Lower leg skin (tissue), 4 donors: ENCODE results near the gene KCNH5. TPM values are rescaled to one million over a fixed set of nuclear protein-coding genes. Genes with fewer than 3 reads are reported as not detected.

ENCODE experiments used
- DNase-seq, 2 donors: peaks; one replicate each; pipeline ENCODE4 v3.0.0-alpha.2; 2019; ENCODE audit warnings: low spot score in 2 of 2
- H3K4me3 ChIP-seq: fragments of 200-600 bp; sonication (generic); 2 replicates; pipeline ENCODE4 v1.5.1; 2017; ENCODE audit warnings: mild to moderate bottlenecking, low read depth; ENCODE audit not compliant: poor library complexity, severe bottlenecking
- CTCF ChIP-seq, 3 donors: fragments of 450-650 bp; IDR thresholded peaks; one replicate each; pipeline ENCODE4 v1.5.1; 2016; ENCODE audit warnings: antibody characterized with exemption in 3 of 3, mild to moderate bottlenecking in 3 of 3, moderate library complexity in 2 of 3
- POLR2A ChIP-seq, 2 donors: fragments of 450-650 bp; IDR thresholded peaks; one replicate each; pipeline ENCODE4 v1.6.1; 2016 to 2017; ENCODE audit warnings: antibody characterized with exemption in 2 of 2, mild to moderate bottlenecking in 1 of 2, moderate library complexity in 1 of 2
- WGBS, 2 donors: methylation state at CpG; one replicate each; pipeline ENCODE4 v1.1.5; 2018; 5-methylcytosine and 5-hydroxymethylcytosine counted together
- intact Hi-C: fragments of 100-400 bp; cut with DNase I; formaldehyde crosslinking; loops from one replicate; pipeline ENCODE4 v1.15.0; 2023; ENCODE audit warnings: low total_unique reads
- total RNA-seq, 4 donors: library from RNA; depleted of rRNA; stranded (reverse); fragments of >200 nt; gene quantifications; one replicate each; pipeline ENCODE4 v1.1.0, GENCODE V29; 2016

Gene KCNH5
- total RNA-seq, 4 donors from 2014 or later, result 0.03 TPM; not detected in 3

- intact Hi-C loops, result no loop called here
- no peak for DNase-seq
- WGBS, 2 donors, result 40 to 62% methylated on average over 4 of the region's 4 CpGs
- TF ChIP-seq CTCF (IDR thresholded peaks at IDR 0.05) (no peak), POLR2A (IDR thresholded peaks at IDR 0.05) (no peak)
- H3K4me3 ChIP-seq, result no peak overlapping the region
These were observed 6.7 kb upstream of the KCNH5 start for GRCh38 chr14:63051992-63052391.

GRCh38 chr14:63051301-63051700 is 6.0 kb upstream of the KCNH5 start:
- TF ChIP-seq POLR2A (IDR thresholded peaks at IDR 0.05), result no peak
- TF ChIP-seq CTCF (IDR thresholded peaks at IDR 0.05), result no peak
- DNase-seq, result no peak
- no peak overlapping the region for H3K4me3 ChIP-seq
- 50 to 69% methylated on average over 2 of the region's 2 CpGs for WGBS, 2 donors
- intact Hi-C loops, result no loop called here

- 97 to 100% methylated on average over 2 of the region's 2 CpGs for WGBS, 2 donors
- no peak for DNase-seq
- no peak overlapping the region for H3K4me3 ChIP-seq
- TF ChIP-seq POLR2A (IDR thresholded peaks at IDR 0.05) (no peak), CTCF (IDR thresholded peaks at IDR 0.05) (no peak)
- intact Hi-C loops, result no loop called here
These were observed 5.4 kb upstream of the KCNH5 start for GRCh38 chr14:63050694-63051093.

GRCh38 chr14:63046339-63047268 is 1.3 kb upstream of the KCNH5 start:
- H3K4me3 ChIP-seq, result no peak overlapping the region
- intact Hi-C loops, result loop anchor here (10.0 kb wide), 1 partner anchor 882 kb away; no protein-coding TSS in a partner anchor
- DNase-seq, result no peak
- TF ChIP-seq CTCF (IDR thresholded peaks at IDR 0.05), result no peak
- no peak for TF ChIP-seq POLR2A (IDR thresholded peaks at IDR 0.05)
- WGBS, 2 donors, result 12 to 14% methylated on average over 23 of the region's 23 CpGs

- DNase-seq, result no peak
- no peak for TF ChIP-seq CTCF (IDR thresholded peaks at IDR 0.05)
- no peak for TF ChIP-seq POLR2A (IDR thresholded peaks at IDR 0.05)
- intact Hi-C loops, result loop anchor here (10.0 kb wide), 1 partner anchor 881 kb away; no protein-coding TSS in a partner anchor
- 0 to 2% methylated on average over 37 to 43 of the region's 70 CpGs for WGBS, 2 donors
- no peak overlapping the region for H3K4me3 ChIP-seq
These were observed 508 bp upstream of the KCNH5 start for GRCh38 chr14:63045612-63046320.
